Activated T-cell treated with anti-CD3 and anti-CD28 coated beads for 24 hours (primary cell): ENCODE results near the gene TMEM165.
"Not testable (repeated sequence)": the region's sequence is repeated elsewhere in the genome, so short reads cannot be mapped to it uniquely, and the experiment has no call there.

Experiments
- DNase-seq: peaks from one replicate; pipeline ENCODE4 v3.0.0-alpha.2; 2020; ENCODE audit warnings: low read depth

The TMEM165 gene, protein sequence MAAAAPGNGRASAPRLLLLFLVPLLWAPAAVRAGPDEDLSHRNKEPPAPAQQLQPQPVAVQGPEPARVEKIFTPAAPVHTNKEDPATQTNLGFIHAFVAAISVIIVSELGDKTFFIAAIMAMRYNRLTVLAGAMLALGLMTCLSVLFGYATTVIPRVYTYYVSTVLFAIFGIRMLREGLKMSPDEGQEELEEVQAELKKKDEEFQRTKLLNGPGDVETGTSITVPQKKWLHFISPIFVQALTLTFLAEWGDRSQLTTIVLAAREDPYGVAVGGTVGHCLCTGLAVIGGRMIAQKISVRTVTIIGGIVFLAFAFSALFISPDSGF

DNA sequence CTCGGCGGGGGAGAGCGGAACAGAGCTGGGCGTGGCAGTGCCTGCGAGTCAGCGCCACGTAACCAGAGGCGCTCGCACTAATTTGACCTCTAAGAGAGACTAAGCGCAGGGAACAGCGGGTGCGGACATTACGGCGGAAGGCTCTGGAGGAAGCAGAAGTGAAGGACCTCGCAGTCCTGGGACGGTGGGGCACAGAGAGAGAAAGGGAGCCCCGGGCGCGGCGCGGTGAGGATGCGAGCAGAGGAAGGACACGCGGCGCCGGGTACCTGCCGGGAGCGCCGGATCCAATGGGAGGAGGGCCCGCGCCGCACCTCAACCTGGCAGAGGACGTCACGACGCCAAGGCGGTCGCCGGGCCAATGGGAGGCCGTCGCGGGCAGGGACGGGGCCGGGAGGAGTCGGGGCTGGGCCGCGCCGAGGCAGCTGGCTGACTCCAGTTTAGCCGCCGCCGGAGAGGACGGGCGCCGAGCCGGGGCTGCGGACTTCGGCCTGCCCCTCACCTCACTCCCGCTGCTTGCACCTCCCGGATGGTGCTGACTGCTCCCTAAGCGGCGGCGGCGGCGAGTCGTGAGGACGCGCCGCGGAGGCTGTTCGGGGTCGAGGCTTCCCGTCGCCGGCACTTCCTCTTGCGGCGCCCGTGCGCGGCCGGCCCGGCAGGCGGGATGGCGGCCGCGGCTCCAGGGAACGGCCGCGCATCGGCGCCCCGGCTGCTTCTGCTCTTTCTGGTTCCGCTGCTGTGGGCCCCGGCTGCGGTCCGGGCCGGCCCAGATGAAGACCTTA, at the start of gene TMEM165:
TMEM165 (plus strand) TSS at position 429 of the 779 bp plus-strand sequence; CDS start at position 662, 233 bp downstream.
- peak; percentile 86 for DNase-seq

DNA sequence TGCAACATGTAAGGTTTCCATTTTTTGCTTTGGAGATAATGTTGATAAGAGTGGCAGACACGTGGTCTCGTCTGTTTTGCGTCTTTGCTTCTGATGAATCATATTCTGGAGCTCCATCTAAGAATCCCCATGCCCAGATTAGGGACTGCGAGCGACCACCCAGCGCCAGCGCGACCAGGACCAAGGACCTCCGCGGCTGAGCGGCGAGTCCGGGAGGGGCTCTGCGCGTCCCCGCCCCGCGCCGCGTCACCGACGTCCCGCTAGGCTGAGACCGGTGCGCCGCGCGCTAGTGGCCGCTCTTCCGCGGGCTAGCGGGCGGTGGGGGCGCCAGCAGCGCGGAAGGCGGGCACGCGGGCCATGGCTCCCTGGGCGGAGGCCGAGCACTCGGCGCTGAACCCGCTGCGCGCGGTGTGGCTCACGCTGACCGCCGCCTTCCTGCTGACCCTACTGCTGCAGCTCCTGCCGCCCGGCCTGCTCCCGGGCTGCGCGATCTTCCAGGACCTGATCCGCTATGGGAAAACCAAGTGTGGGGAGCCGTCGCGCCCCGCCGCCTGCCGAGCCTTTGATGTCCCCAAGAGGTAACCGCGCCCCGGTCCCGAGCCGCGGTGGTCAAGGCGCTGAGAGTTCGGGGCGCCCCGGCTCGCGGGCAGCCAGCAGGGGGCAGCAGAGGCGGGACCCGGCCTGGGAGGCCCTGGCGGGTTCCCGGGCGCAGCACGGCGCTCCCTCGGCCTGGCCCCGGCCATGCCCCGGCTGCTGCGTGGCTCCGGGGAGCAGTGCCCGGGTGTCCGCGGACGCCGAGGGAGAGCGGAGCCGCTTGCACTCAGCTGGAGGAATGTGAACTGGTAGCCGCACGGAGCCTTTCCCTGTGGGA, 49.5 kb upstream of the TMEM165 start, which contains the start of gene SRD5A3:
SRD5A3 (plus strand) TSS at position 263 of the 871 bp plus-strand sequence; CDS start at position 358, 95 bp downstream.
- DNase-seq: peak; percentile 82

DNA sequence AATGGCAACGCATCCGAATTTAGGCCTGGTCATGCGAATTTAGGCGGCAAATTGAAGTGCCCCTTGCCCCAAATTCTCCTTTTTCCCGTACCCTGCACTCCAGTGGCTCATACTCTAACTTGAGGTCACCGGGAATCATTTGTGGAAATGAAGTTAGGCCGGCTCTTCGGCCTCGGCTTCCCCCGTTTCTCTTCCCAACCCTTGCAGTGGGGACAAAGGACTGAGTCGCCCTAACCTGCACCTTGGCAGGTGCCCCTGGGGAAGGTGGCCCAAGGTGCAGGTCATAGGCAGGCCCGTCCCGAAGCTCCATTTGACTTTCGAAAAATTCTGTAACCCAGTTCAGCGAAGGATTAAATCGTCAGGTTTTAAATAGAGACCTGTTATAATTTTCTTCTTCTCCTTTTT, 48.9 kb upstream of the TMEM165 start:
- DNase-seq: no peak

DNA sequence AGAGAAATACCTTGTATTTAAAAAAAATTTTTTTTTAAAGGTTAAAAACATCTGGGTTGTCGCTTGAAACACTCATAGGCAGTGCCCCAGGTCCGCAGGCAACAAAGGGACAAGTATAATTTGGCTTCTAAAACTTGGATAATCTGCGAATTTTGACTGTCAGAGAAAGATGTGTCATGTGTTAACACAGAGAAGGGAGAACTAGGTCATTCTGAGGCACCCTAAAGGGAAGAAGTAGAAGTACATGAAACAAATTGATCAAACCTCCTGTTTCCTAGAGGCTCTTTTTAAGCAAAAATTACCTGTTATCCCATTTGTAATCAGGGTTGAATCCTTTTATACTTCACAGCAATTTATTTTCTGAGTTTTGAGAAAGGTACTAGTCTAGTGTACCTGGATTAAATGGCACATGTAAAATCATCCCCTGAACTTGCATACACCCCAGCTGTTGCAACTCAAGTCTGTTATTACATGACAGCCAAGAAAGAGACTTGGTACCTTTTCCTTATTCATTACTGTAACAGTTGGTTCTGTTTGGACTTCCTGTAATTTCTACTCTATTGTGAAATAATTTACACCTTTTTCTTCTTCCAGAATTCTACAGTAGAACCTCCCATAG, 48.0 kb upstream of the TMEM165 start:
- no peak for DNase-seq

DNA sequence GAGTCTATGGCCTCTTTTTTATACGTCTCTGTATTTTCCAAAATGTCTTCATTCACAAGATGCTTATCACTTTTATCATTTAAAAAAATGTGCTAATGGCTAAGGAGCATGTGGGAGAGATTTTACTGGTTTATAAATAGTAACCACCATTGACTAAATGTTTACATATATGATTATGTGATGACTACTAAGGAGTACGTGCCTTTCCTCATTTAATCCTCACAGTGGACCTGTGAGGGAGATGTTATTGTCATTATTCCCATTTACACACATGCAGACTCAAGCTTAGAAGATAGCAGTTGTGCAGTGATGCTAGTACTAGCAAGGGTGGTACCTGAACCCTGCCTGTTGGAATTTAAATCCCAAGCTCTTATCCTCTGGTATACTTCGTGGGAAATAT, 47.3 kb upstream of the TMEM165 start:
- DNase-seq: no peak

DNA sequence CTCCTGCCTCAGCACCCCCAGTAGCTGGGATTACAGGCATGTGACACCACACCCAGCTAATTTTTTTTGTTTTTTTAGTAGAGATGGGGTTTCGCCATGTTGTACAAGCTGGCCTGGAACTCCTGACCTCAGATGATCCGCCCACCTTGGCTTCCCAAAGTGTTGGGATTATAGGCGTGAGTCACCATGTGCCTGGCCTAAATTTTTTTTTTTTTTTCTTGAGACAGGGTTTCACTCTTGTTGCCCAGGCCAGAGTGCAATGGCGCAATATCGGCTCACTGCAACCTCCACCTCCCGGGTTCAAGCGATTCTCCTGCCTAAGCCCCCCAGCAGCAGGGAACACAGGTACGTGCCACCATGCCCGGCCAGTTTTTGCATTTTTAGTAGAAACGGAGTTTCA, 44.9 kb upstream of the TMEM165 start:
- not testable (repeated sequence) for DNase-seq

DNA sequence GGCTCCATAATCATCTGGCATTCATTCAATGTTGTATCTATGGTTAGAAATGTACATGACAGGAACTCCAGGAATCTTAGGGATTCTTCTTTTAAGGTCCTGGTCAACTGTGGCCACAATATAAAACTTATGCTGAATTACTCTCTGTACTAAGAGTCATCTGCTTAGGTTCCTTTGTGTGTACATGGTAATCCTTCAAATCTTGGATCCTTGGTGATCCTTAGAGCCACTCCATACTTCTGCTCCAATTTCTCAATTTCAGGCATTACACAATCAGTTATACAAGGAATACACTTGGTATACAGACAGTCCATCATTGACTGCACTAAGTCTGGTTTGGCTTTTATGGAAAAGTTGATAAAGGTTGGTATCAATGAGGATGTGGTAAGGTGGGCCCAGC, 43.9 kb upstream of the TMEM165 start:
- DNase-seq: no peak

DNA sequence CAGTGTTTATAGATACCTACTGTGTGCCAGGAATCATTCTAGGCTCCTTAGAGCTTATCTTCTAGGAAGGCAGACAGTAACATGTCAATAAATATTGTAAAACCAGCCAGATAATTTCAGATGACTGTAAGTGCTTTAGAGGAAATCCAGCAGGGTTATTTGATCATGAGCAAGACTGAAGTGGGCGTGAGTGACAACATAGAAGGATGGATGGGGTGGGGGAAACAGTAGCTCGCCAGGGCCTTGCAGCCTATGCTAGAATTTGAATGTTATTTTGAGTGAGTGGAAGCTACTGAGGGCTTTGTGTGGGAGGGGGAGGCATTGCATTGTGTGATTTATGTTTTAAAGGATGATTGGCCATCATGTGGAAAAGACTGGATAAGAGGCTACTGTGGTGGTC, 43.0 kb upstream of the TMEM165 start:
- DNase-seq: no peak

DNA sequence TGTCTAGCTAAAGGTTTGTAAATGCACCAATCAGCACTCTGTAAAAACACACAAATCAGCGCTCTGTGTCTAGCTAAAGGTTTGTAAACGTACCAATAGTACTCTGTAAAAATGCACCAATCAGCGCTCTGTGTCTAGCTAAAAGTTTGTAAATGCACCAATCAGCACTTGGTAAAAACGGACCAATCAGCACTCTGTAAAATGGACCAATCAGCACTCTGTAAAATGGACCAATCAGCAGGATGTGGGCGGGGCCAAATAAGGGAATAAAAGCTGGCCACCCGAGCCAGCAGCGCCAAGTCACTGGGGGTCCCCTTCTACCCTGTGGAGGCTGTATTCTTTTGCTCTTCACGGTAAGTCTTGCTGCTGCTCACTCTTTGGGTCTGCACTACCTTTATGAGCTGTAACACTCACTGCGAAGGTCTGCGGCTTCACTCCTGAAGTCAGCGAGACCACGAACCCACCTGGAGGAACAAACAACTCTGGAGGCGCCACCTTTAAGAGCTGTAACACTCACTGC, 42.5 kb upstream of the TMEM165 start:
- not testable (repeated sequence) for DNase-seq

DNA sequence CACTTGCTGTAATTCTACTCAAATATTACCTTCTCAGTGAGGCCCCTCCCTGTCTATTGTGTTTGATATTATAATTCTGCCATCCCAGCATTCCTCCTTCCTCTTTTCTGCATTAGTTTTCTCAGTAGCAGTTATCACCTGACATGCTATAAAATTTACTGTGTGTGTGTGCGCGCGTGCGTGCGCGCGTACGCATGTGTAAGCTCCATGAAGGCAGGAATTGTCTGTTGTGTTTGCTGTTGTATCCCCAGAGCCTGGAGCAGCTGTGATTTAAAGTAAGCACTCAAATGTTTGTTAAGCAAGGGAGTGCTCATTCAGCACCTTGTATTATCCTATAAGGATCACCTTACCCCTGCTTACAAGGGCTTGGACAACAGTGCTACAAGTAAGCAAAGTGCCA, 41.1 kb upstream of the TMEM165 start:
- DNase-seq: no peak

DNA sequence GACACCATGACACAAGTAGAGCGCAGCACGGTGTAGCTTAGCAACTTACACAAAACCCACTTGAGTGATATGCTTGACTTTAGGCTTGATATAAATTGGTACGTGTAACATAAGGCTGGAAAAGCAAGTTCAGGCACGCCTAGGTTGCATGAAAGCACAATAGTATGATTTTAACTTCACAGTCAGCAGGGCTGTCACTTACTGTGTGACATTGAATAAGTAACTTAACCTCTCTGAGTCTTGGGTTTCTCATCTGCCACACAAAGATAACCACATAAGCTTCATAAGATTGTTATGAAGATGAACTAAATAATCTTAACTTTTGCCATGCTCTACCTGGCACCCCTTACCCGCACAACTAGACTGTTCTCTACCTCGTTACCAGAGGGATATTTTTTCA, 40.2 kb upstream of the TMEM165 start:
- DNase-seq: no peak

DNA sequence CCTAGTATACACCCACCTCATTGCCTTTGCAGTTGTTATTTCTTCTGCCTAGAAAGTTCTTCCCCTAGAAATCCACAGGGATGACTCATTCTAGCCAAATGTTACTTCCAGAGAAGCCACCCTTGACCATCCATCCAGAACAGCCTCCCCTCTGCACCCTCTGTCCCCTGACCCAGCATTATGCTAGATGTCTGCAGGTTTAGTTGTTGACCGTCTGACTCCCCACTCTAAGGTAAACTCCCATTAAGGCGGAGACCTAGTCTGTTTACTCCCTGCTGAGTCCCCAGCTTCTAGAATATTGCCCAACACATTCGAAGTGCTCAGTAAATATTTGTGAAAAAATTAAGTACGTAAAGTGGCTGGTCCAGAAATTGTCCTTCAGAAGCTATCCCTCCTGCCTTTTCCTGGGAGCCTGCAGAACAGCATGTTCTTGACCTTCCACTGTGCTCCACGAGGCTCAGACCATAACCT, 38.7 kb upstream of the TMEM165 start:
- DNase-seq: no peak

DNA sequence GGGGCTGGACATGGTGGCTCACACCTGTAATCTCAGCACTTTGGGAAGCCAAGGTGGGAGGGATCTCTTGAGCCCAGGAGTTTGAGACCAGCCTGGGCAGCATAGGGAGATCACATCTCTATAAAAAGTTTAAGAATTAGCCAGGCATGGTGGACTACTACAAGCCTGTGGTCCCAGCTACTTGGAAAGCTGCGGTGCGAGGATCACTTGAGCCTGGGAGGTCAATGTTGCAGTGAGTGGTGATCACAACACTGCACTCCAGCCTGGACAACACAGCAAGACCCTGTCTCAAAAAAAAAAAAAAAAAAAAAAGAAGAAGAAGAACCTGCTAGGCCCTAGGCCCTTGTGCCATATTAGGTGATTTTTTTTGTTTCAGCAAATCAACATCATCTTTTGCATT, 37.5 kb upstream of the TMEM165 start:
- no peak for DNase-seq

DNA sequence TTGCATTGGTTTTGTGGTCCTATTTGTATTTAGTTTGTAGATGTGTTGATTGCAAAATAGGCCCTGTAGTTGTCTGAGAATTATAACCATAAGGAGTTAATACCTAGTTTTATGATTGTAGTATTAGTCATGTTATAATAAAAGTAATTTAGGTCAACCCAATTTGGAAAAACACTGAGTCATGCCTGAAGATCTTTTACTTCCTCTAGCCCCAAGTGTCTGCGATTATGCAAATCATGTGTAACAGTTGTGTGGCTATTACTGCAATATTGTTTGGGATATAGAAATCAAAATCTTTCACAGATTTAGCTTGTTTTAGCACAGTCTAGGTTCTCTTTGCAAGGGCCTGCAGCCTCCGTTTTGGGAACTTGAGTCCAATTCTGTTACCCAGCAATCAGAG, 37.1 kb upstream of the TMEM165 start:
- DNase-seq: no peak

DNA sequence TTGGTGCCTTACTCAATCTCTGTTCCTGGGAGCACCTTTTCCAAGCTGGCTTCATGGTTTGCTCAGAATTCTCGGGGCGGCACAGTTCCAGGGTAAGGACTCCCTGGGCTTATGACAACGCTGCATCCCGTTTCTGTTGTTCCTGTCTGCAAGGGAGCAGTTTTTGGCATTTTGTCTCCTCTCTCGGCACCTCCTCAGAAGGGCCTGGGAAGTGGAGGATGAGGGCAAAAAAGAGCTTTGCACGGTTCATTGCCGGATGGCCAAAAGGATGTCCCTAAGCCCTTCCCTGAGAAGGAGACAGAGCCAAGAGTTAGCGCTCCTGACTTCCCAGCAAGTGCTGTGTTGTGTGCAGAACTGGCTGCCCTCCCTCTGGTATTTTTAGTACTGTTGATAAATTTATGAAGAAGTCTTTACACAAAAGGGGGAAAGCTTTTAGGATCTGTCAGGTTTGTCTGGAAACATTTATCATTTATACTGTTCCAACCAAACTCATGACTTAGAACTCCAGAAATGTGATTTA, 36.3 kb upstream of the TMEM165 start:
- DNase-seq: no peak

DNA sequence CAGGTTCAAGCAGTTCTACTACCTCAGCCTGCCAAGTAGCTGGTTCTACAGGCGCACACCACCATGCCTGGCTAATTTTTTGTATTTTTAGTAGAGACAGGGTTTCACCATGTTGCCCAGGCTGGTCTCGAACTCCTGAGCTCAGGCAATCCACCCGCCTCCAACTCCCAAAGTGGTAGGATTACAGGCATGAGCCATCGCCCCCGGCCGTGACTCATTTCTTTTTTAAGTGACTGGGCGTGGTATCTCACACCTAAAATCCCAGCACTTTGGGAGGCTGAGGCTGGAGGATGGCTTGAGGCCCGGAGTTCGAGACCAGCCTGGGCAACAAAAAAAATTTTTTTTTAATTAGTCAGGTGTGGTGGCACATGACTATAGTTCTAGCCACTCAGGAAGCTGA, 32.8 kb upstream of the TMEM165 start:
- not testable (repeated sequence) for DNase-seq

DNA sequence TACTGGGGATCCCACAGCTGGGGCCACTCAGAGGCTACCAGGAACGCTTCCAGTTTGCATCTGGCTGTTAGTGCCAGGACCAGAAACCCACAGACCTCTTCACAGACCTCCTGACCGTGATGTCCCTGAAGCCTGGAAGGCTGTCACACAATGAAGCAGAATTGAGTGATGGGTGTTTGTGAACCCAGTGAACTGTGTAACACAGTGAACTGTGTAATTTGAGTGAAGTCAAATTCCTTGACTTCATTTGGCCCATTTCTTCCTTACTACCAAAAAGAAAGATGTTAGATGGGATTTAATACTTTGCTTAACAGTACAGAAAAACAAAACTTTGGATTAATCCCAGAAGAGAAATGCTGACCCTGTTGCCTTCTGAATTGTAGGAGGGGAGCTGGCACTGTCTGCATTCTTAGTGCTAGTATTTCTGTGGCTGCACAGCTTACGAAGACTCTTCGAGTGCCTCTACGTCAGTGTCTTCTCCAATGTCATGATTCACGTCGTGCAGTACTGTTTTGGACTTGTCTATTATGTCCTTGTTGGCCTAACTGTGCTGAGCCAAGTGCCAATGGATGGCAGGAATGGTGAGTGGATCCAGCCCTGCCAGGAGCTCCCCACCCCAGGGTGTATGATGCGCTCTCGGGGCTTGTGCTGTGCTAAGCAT, 31.9 kb upstream of the TMEM165 start:
- DNase-seq: no peak

DNA sequence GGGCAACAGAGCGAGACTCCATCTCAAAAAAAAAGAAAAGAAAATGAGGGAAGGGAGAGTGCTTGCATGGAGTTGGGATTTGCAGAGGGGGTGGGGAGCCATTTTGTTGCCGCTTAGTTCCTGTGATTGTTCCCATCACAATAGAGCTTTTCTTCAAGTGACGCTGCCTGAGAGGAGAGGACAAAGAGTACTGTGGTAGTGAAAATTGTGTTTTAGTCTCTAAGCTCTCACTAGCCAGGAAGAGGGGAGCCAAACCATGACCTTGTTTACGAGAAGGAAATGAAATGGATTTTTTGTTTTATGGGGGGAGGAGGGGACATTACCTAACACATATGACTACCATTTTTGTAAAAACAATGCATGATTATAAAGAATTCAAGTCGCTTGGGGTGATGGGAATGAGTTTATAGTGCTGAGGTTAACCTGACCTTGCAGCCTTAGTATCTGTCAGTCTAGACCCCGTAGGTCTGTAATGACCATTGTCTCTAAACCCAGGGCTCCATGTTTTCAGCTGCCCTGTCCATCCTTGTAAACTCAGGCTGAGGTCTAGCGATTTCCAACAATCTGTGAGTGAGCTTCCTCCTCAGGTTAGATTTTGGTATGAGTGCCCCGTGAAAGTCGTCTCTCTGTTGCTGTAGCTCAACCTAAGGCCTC, 30.9 kb upstream of the TMEM165 start:
- no peak for DNase-seq

DNA sequence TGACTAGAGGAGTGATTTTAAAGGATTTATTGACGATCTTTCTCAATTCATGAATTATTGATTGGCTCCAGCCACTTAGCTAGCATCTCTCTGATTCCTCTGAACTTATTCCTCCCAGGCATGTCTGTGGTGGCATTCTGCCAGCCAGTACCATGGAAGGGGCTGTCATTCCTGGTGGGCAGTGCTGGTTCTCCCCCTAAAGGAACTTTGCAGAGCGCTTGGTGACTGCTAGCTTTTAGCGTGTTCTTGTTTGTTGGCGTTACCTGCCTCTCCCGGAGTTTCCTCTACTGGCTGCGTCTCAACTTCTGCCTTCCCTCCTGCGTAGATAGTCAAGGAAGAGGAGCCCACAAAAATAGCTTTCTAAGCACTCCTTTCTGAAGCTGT, 30.4 kb upstream of the TMEM165 start:
- DNase-seq: no peak

DNA sequence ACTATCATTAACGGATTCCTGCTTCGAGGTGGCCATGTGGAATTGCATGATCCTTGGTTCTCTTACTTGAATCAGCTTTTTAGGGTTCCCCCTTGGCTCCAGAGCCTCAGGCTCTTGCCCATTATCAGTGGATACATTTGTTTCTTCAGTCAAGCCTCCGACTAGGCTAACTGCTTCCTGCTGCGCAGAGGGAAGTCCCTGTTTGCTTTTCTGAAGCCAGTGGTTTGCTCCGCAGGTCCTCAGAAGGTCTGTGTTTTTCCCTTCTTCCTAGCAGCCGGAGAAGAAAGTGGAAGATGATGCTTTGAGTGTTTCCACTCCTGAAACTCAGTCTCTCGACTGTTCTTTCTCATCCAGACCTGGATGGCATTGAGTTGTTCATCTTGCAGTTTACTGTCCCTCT, 29.1 kb upstream of the TMEM165 start:
- no peak for DNase-seq
